ENCODE data around the gene SEMA6C. TPM values are rescaled to one million over a fixed set of nuclear protein-coding genes. Genes with fewer than 3 reads are reported as not detected.
A peak's percentile ranks its signal among the peaks of the same experiment; 100 is the strongest.

Gene SEMA6C
- total and polyA plus RNA-seq, 2 of the 13 experiments (the other 11 are each of a cell fraction or from before 2014, with no cell fraction given), result 1.4 to 2.9 TPM

GRCh38 chr1:151165738-151166504, 19.5 kb upstream of the SEMA6C start, which contains the start of the genes LYSMD1 and SCNM1 (continued):
- peak; percentile 48; the same call in 1 of the 2 replicates for TF ChIP-seq ZNF558 (CRISPR knock-in tag; IDR thresholded peaks at IDR 0.05; ENCODE audit: borderline replicate concordance)
- TF ChIP-seq ARHGAP35 (CRISPR knock-in tag; IDR thresholded peaks at IDR 0.05; ENCODE audit: borderline replicate concordance), result no peak; the same call in 1 of the 2 replicates
- TF ChIP-seq ZNF740 (CRISPR knock-in tag; IDR thresholded peaks at IDR 0.05), result peak; percentile 73; the same call in 1 of the 2 replicates
- no peak for TF ChIP-seq ADNP (CRISPR knock-in tag; IDR thresholded peaks at IDR 0.05)
- TF ChIP-seq STAT5B (CRISPR knock-in tag; IDR thresholded peaks at IDR 0.05), result no peak; the same call in 1 of the 2 replicates
- peak; percentile 54; the same call in 1 of the 2 replicates for TF ChIP-seq ZHX2 (IDR thresholded peaks at IDR 0.05; ENCODE audit: low read depth)
- no peak for TF ChIP-seq ZHX2 (CRISPR knock-in tag; IDR thresholded peaks at IDR 0.05; ENCODE audit: borderline replicate concordance)
- TF ChIP-seq ZNF280B (CRISPR knock-in tag; IDR thresholded peaks at IDR 0.05; ENCODE audit: borderline replicate concordance), result 0 out of 2 replicates have a peak, but pooled peaks have one; percentile 18
- no peak for TF ChIP-seq ZNF484 (CRISPR knock-in tag; IDR thresholded peaks at IDR 0.05; ENCODE audit: borderline replicate concordance, low read depth)
- no peak for TF ChIP-seq ZBTB43 (CRISPR knock-in tag; conservative IDR thresholded peaks at IDR 0.05)
- TF ChIP-seq FOXK2 (IDR thresholded peaks at IDR 0.05), result no peak; the same call in 1 of the 2 replicates
- TF ChIP-seq SNAI1 (CRISPR knock-in tag; IDR thresholded peaks at IDR 0.05; ENCODE audit: borderline replicate concordance), result no peak
- TF ChIP-seq EP300 (IDR thresholded peaks at IDR 0.05; ENCODE audit: low read depth in 2 of 2, low read length in 2 of 2), result peak in 1 of 2 experiments; percentile 54; a peak in 1 of 4 replicates
- peak; percentile 29; the same call in 1 of the 2 replicates for TF ChIP-seq EP300 (CRISPR knock-in tag; IDR thresholded peaks at IDR 0.05; ENCODE audit: borderline replicate concordance)
